ENCODE data around the gene KIAA0513. TPM values are rescaled to one million over a fixed set of nuclear protein-coding genes. Genes with fewer than 3 reads are reported as not detected.
"Not testable (repeated sequence)": the region's sequence is repeated elsewhere in the genome, so short reads cannot be mapped to it uniquely, and the experiment has no call there.

The KIAA0513 gene
- total RNA-seq, 1 experiment from 2014 or later: 6.6 TPM

DNA sequence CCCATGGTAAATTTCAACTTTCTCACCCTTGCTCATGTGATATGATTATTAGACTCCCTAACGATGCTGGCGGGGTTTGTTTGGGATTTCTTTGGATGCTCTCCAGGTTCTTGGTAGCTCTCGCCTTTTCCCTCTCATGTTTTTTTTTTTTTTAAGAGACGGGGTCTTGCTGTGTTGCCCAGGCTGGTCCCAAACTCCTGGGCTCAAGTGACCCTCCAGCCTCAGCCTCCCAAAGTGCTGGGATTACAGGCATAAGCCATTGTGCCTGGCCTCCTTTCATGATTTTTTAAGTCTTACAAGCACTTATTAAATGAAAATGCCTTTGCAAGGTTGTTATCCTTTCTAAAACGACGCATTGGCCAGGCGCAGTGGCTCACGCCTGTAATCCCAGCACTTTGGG, 24.1 kb downstream of the KIAA0513 start:
- H3K4me1 ChIP-seq (ENCODE audit: control insufficient read depth in 1 of 2, insufficient read depth in 2 of 2, low read length in 2 of 2): 0 out of 4 replicates have a peak, but pooled peaks cover 0 to 2% of the 10 kb centered on the region in 2 experiments
- no peaks in the 10 kb centered on the region for H3K9me3 ChIP-seq (ENCODE audit: control insufficient read depth in 1 of 2, insufficient read depth in 1 of 2, low read depth in 1 of 2, low read length in 2 of 2)
- no peak for ATAC-seq
- no peaks in the 10 kb centered on the region for H3K79me2 ChIP-seq (ENCODE audit: insufficient read depth, low read length)
- no peaks in the 10 kb centered on the region for H4K20me1 ChIP-seq (ENCODE audit: insufficient read depth)
- ChIA-PET RAD21 (ENCODE audit: low non-redundant PET in 1 of 2, low total read pairs in 2 of 2, uncharacterized antibody in 2 of 2, unreplicated experiment in 2 of 2) (no interaction called here), POLR2A (no interaction called here), CTCF (no interaction called here)
- H3K9ac ChIP-seq (ENCODE audit: low read length): no peak overlapping the region
- TF ChIP-seq SIN3A (IDR thresholded peaks at IDR 0.05; ENCODE audit: low read depth): no peak
- BruUV-seq (replicated peaks): no TSS peak
- H3K4me2 ChIP-seq (ENCODE audit: low read length): no peak overlapping the region
- intact Hi-C loops (cut with micrococcal nuclease): no loop called here
- H2AFZ ChIP-seq (ENCODE audit: low read depth, low read length, poor library complexity, severe bottlenecking): no peak overlapping the region
- H3K27ac ChIP-seq (ENCODE audit: low read depth, low read length): no peak overlapping the region
- H3K27me3 ChIP-seq (ENCODE audit: insufficient read depth, low read length): no peaks in the 10 kb centered on the region
- H3K9me2 ChIP-seq (ENCODE audit: insufficient read depth): no peaks in the 10 kb centered on the region
- DNase-seq (ENCODE audit: low read depth, low spot score): no peak
- H3K4me3 ChIP-seq (replicated peaks in 1 of 2; ENCODE audit: low read depth in 1 of 2, low read length in 2 of 2): no peak overlapping the region
- H3K36me3 ChIP-seq (ENCODE audit: control insufficient read depth in 1 of 2, insufficient read depth in 2 of 2, low read length in 2 of 2): no peaks in the 10 kb centered on the region

DNA sequence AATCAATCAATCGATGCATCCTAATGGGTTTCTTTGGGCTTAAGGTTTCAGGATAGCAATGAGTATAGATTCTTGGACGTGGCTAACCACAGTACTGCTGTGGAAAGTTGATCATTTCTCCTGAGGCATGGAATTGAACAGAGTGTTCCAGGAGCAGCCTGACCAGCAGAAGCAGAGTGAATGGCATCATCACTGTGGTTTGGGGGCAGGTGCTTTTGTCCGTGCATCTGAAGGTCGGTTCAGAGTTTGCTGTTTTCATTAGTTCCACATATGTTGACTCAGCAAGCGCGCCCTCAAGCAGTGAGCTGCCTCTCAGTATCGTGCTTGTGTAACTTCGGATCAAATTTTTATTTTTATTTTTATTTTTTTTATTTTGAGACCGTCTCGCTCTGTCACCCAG, 24.9 kb downstream of the KIAA0513 start:
- DNase-seq (ENCODE audit: low read depth, low spot score) (no peak), ATAC-seq (no peak)
- ChIA-PET POLR2A (no interaction called here), CTCF (no interaction called here), RAD21 (ENCODE audit: low non-redundant PET in 1 of 2, low total read pairs in 2 of 2, uncharacterized antibody in 2 of 2, unreplicated experiment in 2 of 2) (no interaction called here)
- no peaks in the 10 kb centered on the region for H4K20me1 ChIP-seq (ENCODE audit: insufficient read depth)
- no peak overlapping the region for H2AFZ ChIP-seq (ENCODE audit: low read depth, low read length, poor library complexity, severe bottlenecking)
- H3K27ac ChIP-seq (ENCODE audit: low read depth, low read length): no peak overlapping the region
- no peaks in the 10 kb centered on the region for H3K27me3 ChIP-seq (ENCODE audit: insufficient read depth, low read length)
- H3K9me3 ChIP-seq (ENCODE audit: control insufficient read depth in 1 of 2, insufficient read depth in 1 of 2, low read depth in 1 of 2, low read length in 2 of 2): no peaks in the 10 kb centered on the region
- no TSS peak for BruUV-seq (replicated peaks)
- H3K79me2 ChIP-seq (ENCODE audit: insufficient read depth, low read length): no peaks in the 10 kb centered on the region
- no peak overlapping the region for H3K9ac ChIP-seq (ENCODE audit: low read length)
- intact Hi-C loops (cut with micrococcal nuclease): no loop called here
- TF ChIP-seq EZH2phosphoT487 (IDR thresholded peaks at IDR 0.05; ENCODE audit: borderline replicate concordance): no peak
- TF ChIP-seq CBX3 (IDR thresholded peaks at IDR 0.05; ENCODE audit: low read depth): no peak
- TF ChIP-seq, protein P1, sequence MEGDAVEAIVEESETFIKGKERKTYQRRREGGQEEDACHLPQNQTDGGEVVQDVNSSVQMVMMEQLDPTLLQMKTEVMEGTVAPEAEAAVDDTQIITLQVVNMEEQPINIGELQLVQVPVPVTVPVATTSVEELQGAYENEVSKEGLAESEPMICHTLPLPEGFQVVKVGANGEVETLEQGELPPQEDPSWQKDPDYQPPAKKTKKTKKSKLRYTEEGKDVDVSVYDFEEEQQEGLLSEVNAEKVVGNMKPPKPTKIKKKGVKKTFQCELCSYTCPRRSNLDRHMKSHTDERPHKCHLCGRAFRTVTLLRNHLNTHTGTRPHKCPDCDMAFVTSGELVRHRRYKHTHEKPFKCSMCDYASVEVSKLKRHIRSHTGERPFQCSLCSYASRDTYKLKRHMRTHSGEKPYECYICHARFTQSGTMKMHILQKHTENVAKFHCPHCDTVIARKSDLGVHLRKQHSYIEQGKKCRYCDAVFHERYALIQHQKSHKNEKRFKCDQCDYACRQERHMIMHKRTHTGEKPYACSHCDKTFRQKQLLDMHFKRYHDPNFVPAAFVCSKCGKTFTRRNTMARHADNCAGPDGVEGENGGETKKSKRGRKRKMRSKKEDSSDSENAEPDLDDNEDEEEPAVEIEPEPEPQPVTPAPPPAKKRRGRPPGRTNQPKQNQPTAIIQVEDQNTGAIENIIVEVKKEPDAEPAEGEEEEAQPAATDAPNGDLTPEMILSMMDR (IDR thresholded peaks at IDR 0.05 in 2 of 3, conservative IDR thresholded peaks at IDR 0.05 in 1 of 3; ENCODE audit: borderline replicate concordance in 1 of 3, insufficient read depth in 1 of 3, low read depth in 2 of 3, low read length in 2 of 3): no peak
- no peak for TF ChIP-seq FOSL1 (IDR thresholded peaks at IDR 0.05; ENCODE audit: low read depth)
- TF ChIP-seq, protein P2, sequence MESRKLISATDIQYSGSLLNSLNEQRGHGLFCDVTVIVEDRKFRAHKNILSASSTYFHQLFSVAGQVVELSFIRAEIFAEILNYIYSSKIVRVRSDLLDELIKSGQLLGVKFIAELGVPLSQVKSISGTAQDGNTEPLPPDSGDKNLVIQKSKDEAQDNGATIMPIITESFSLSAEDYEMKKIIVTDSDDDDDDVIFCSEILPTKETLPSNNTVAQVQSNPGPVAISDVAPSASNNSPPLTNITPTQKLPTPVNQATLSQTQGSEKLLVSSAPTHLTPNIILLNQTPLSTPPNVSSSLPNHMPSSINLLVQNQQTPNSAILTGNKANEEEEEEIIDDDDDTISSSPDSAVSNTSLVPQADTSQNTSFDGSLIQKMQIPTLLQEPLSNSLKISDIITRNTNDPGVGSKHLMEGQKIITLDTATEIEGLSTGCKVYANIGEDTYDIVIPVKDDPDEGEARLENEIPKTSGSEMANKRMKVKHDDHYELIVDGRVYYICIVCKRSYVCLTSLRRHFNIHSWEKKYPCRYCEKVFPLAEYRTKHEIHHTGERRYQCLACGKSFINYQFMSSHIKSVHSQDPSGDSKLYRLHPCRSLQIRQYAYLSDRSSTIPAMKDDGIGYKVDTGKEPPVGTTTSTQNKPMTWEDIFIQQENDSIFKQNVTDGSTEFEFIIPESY (IDR thresholded peaks at IDR 0.05; ENCODE audit: extremely low read depth, insufficient replicate concordance, low read length): no peak
- no peak for TF ChIP-seq ZFX (IDR thresholded peaks at IDR 0.05)
- H3K36me3 ChIP-seq (ENCODE audit: control insufficient read depth in 1 of 2, insufficient read depth in 2 of 2, low read length in 2 of 2): no peaks in the 10 kb centered on the region
- peaks cover 2 to 7% of the 10 kb centered on the region in 2 experiments; a peak in 2 of 4 replicates for H3K4me1 ChIP-seq (ENCODE audit: control insufficient read depth in 1 of 2, insufficient read depth in 2 of 2, low read length in 2 of 2)
- H3K4me3 ChIP-seq (replicated peaks in 1 of 2; ENCODE audit: low read depth in 1 of 2, low read length in 2 of 2): no peak overlapping the region
- H3K9me2 ChIP-seq (ENCODE audit: insufficient read depth): no peaks in the 10 kb centered on the region
- H3K4me2 ChIP-seq (ENCODE audit: low read length): no peak overlapping the region

DNA sequence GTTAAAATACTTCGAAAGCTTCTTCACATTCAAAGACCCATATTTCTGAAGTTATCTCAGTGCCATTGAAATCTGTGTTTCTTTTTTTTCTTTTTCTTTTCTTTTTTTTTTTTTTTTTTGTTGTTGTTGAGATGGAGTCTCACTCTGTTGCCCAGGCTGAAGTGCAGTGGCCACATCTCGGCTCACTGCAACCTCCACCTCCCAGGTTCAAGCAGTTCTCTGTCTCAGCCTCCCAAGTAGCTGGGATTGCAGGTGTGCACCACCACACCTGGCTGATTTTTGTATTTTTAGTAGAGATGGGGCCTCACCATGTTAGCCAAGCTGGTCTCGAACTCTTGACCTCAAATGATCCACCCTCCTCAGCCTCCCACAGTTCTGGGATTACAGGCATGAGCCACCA, 26.7 kb downstream of the KIAA0513 start:
- intact Hi-C loops (cut with micrococcal nuclease); ATAC-seq; H3K4me1 ChIP-seq (ENCODE audit: control insufficient read depth in 1 of 2, insufficient read depth in 2 of 2, low read length in 2 of 2); H3K4me3 ChIP-seq (replicated peaks in 1 of 2; ENCODE audit: low read depth in 1 of 2, low read length in 2 of 2); POLR2A ChIA-PET; CTCF ChIA-PET; H3K27me3 ChIP-seq (ENCODE audit: insufficient read depth, low read length); RAD21 ChIA-PET (ENCODE audit: low non-redundant PET in 1 of 2, low total read pairs in 2 of 2, uncharacterized antibody in 2 of 2, unreplicated experiment in 2 of 2); H3K36me3 ChIP-seq (ENCODE audit: control insufficient read depth in 1 of 2, insufficient read depth in 2 of 2, low read length in 2 of 2); H3K27ac ChIP-seq (ENCODE audit: low read depth, low read length); H2AFZ ChIP-seq (ENCODE audit: low read depth, low read length, poor library complexity, severe bottlenecking); H3K9ac ChIP-seq (ENCODE audit: low read length); BruUV-seq (replicated peaks); DNase-seq (ENCODE audit: low read depth, low spot score); H4K20me1 ChIP-seq (ENCODE audit: insufficient read depth); H3K79me2 ChIP-seq (ENCODE audit: insufficient read depth, low read length); H3K4me2 ChIP-seq (ENCODE audit: low read length); H3K9me2 ChIP-seq (ENCODE audit: insufficient read depth); H3K9me3 ChIP-seq (ENCODE audit: control insufficient read depth in 1 of 2, insufficient read depth in 1 of 2, low read depth in 1 of 2, low read length in 2 of 2): not testable (repeated sequence)
